ENCODE data around the gene IGFLR1.

Gene IGFLR1

DNA sequence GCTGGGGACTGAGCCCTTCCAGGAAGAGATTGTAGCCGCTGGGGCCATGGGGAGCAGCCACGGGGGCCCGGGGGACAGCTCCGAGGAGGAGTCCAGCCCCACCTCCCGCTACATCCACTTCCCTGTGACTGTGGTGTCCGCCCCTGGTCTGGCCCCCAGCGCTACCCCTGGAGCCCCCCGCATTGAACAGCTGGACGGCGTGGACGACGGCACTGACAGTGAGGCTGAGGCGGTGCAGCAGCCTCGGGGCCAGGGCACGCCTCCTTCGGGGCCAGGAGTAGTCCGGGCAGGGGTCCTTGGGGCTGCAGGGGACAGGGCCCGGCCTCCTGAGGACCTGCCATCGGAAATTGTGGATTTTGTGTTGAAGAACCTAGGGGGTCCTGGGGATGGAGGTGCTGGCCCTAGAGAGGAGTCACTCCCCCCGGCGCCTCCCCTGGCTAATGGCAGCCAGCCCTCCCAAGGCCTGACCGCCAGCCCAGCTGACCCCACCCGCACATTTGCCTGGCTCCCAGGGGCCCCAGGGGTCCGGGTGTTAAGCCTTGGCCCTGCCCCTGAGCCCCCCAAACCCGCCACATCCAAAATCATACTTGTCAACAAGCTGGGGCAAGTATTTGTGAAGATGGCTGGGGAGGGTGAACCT lies 9.6 kb downstream of the IGFLR1 start:
- H3K9ac ChIP-seq: no peak overlapping the region
- peaks cover 25% of the 10 kb centered on the region for H3K4me1 ChIP-seq
- H3K4me3 ChIP-seq: no peak overlapping the region
- no peaks in the 10 kb centered on the region for H3K27me3 ChIP-seq
- H3K36me3 ChIP-seq: peaks cover 98% of the 10 kb centered on the region
- no peak overlapping the region for H3K27ac ChIP-seq
- no peak overlapping the region for H3K4me2 ChIP-seq
- peaks cover 89% of the 10 kb centered on the region for H4K20me1 ChIP-seq
- no peak for TF ChIP-seq Cebpa-rat (IDR thresholded peaks at IDR 0.05)
- no peaks in the 10 kb centered on the region for H3K9me3 ChIP-seq

DNA sequence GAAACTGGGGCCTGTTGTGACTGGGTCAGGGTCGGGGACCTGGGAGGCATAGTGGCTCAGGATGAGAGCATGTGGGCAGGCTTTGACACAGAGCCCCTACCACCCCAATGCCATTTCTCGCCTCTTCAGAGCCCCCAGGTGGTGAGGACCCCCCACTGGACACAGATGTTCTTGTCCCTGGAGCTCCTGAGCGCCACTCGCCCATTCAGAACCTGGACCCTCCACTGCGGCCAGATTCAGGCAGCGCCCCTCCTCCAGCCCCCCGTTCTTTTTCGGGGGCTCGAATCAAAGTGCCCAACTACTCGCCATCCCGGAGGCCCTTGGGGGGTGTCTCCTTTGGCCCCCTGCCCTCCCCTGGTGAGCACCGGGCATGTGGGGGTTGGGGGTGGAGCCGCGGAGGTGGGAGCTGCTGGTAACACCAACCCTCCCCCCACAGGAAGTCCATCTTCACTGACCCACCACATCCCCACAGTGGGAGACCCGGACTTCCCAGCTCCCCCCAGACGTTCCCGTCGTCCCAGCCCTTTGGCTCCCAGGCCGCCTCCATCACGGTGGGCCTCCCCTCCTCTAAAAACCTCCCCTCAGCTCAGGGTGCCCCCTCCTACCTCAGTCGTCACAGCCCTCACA lies 10.4 kb downstream of the IGFLR1 start:
- Histone ChIP-seq H3K4me3 (no peak overlapping the region), H3K4me2 (no peak overlapping the region), H3K27ac (no peak overlapping the region), H3K4me1 (peaks cover 17% of the 10 kb centered on the region), H3K36me3 (peaks cover 98% of the 10 kb centered on the region), H4K20me1 (peaks cover 89% of the 10 kb centered on the region), H3K9me3 (no peaks in the 10 kb centered on the region), H3K9ac (no peak overlapping the region), H3K27me3 (no peaks in the 10 kb centered on the region)
- TF ChIP-seq Cebpa-rat (IDR thresholded peaks at IDR 0.05): no peak

DNA sequence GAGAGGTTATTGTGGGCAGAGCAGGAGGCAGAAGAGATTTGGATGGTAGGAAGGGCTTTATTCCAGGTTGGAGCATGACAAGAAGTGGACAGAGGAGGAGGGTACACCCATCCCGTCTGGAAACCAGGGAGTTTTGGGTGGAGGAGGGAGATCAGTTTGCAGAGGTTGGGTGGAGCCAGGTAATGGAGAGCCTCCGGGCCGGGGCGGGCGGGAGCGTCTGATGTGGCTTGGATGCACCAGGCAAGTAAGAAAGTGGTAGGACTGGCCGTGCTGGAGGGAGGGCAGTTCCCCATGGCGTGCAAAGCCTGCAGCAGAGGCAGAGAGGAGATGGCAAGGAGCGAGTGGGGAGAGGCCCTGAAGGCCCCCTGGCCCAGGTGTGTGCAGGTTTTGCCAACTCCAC lies 10.9 kb downstream of the IGFLR1 start:
- no peak for TF ChIP-seq Cebpa-rat (IDR thresholded peaks at IDR 0.05)
- Histone ChIP-seq H3K27me3 (no peaks in the 10 kb centered on the region), H3K4me2 (no peak overlapping the region), H4K20me1 (peaks cover 83% of the 10 kb centered on the region), H3K9ac (no peak overlapping the region), H3K4me1 (peaks cover 12% of the 10 kb centered on the region), H3K4me3 (no peak overlapping the region), H3K27ac (no peak overlapping the region), H3K36me3 (peaks cover 98% of the 10 kb centered on the region), H3K9me3 (no peaks in the 10 kb centered on the region)

DNA sequence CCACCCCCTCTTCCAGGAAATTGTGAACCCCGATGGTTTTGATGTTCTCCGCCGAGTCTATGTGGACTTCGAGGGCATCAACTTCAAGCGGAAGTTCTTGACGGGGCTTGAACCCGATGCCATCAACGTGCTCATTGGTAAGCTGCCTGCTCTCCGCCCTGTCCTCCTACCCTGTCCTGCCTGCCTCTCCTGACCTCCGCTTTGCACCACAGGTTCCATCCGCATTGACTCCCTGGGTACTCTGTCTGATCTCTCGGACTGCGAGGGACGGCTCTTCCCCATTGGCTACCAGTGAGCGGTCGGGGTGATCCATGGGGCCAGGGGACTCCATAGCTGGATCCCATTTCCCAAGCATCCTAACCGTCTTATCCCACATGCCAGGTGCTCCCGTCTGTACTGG lies 11.9 kb downstream of the IGFLR1 start:
- no peak overlapping the region for H3K9ac ChIP-seq
- 0 out of 2 replicates have a peak, but pooled peaks cover 2% of the 10 kb centered on the region for H3K4me1 ChIP-seq
- H3K4me2 ChIP-seq: no peak overlapping the region
- H3K36me3 ChIP-seq: peaks cover 98% of the 10 kb centered on the region
- H3K27ac ChIP-seq: no peak overlapping the region
- H3K27me3 ChIP-seq: no peaks in the 10 kb centered on the region
- no peak for TF ChIP-seq Cebpa-rat (IDR thresholded peaks at IDR 0.05)
- H4K20me1 ChIP-seq: peaks cover 77% of the 10 kb centered on the region
- H3K9me3 ChIP-seq: no peaks in the 10 kb centered on the region
- no peak overlapping the region for H3K4me3 ChIP-seq

DNA sequence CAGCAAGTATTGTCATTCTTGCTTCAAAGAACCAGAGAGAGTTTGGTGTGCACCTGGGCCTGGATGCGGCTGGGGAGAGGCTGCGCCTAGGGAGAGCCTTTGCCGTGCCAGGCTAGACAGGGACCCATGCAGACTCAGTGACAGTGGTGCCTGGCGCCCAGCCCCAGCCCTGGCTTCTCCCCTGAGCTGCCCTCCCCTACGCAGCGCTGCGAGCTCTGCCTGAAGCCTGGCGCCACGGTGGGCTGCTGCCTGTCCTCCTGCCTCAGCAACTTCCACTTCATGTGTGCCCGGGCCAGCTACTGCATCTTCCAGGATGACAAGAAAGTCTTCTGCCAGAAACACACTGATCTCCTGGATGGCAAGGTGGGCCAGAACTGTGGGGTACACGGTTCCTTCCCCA lies 12.5 kb downstream of the IGFLR1 start:
- Histone ChIP-seq H3K4me3 (no peak overlapping the region), H4K20me1 (peaks cover 77% of the 10 kb centered on the region), H3K27ac (no peak overlapping the region), H3K27me3 (no peaks in the 10 kb centered on the region), H3K9me3 (no peaks in the 10 kb centered on the region), H3K36me3 (peaks cover 98% of the 10 kb centered on the region), H3K9ac (no peak overlapping the region), H3K4me2 (no peak overlapping the region), H3K4me1 (no peaks in the 10 kb centered on the region)
- no peak for TF ChIP-seq Cebpa-rat (IDR thresholded peaks at IDR 0.05)

DNA sequence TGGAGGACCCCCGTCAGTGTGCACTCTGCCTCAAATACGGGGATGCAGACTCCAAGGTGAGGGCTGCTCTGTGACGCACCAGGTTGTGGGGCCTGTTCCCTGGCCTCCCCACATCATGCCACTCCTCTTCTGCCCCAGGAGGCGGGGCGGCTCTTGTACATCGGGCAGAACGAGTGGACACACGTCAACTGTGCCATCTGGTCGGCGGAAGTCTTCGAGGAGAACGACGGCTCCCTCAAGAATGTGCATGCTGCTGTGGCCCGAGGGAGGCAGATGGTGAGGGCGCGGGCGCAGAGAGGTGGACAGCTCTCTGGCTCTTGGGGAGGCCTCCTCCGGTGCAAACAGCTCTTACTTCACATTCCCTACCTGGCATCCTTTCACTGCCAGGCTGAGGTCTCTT lies 13.2 kb downstream of the IGFLR1 start:
- Histone ChIP-seq H3K36me3 (peaks cover 98% of the 10 kb centered on the region), H3K4me3 (no peak overlapping the region), H3K4me2 (no peak overlapping the region), H3K4me1 (no peaks in the 10 kb centered on the region), H4K20me1 (peaks cover 77% of the 10 kb centered on the region), H3K27ac (no peak overlapping the region), H3K27me3 (no peaks in the 10 kb centered on the region), H3K9me3 (no peaks in the 10 kb centered on the region), H3K9ac (no peak overlapping the region)
- TF ChIP-seq Cebpa-rat (IDR thresholded peaks at IDR 0.05): no peak

DNA sequence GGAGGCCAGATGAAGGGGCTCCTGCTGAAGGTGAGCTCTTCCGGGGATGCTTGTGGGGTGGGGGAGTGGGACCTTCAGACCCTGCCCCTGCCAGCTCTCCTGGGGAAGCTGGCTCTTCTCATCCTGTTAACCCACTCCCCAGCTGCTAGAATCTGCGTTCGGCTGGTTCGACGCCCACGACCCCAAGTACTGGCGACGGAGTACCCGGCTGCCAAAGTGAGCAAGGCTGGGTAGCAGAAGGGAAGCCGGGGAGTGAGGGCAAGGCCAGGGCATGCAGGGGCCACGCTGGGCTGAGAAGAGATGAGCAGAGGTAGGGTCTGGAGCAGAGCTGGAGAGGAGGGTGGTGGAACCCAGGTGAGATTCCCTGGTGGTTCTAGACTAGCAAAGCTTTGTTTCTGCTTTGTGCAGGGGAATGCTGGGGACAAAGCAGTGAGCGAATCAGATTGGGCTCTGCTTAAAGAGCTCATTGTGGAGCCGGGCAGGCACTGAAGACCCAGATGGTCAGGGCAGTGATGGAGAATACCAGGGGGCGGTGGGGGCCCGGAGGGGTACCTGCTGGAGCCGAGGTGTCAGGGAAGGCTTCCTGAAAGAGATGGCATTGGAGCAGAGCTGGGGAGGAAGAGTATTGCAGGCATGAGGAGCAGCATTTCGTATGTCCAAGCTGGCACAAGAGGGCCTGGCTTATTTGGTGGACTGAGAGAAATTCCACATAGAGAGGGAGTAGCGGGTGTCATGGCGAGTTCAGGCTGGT lies 14.1 kb downstream of the IGFLR1 start:
- no peak for TF ChIP-seq Cebpa-rat (IDR thresholded peaks at IDR 0.05)
- Histone ChIP-seq H3K9me3 (no peaks in the 10 kb centered on the region), H3K9ac (no peak overlapping the region), H3K36me3 (peaks cover 99% of the 10 kb centered on the region), H4K20me1 (peaks cover 80% of the 10 kb centered on the region), H3K4me2 (no peak overlapping the region), H3K4me1 (no peaks in the 10 kb centered on the region), H3K4me3 (no peak overlapping the region), H3K27me3 (no peaks in the 10 kb centered on the region), H3K27ac (no peak overlapping the region)

DNA sequence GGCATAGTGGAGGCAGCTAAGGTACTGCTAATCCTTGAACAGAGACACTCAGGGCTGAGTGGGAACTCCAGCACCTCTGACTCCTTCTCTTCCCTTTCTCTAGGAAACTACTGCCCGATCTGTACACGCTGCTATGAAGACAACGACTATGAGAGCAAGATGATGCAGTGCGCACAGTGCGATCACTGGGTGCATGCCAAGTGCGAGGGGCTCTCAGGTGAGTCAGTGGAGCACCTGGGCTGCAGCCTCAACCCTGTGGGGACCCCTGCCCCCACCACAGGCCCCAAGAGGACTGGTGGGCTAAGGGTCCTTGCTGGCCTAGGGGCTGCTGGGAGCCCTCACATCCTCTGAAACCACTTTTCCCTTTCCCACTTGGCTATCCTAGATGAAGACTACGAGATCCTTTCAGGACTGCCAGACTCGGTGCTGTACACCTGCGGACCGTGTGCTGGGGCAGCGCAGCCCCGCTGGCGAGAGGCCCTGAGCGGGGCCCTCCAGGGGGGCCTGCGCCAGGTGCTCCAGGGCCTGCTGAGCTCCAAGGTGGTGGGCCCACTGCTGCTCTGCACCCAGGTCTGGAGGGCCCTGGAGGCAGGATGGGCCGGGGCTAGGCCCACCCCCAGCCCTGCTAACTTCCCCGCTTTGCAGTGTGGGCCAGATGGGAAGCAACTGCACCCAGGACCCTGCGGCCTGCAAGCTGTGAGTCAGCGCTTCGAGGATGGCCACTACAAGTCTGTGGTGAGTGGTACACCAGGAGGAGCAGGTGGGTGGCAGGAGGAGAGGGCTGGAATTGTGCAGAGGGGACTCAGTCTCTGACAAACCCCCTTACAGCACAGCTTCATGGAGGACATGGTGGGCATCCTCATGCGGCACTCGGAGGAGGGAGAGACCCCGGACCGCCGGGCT lies 14.9 kb downstream of the IGFLR1 start:
- H3K4me2 ChIP-seq: no peak overlapping the region
- no peaks in the 10 kb centered on the region for H3K9me3 ChIP-seq
- H3K4me3 ChIP-seq: no peak overlapping the region
- no peak overlapping the region for H3K9ac ChIP-seq
- no peaks in the 10 kb centered on the region for H3K4me1 ChIP-seq
- peaks cover 100% of the 10 kb centered on the region for H3K36me3 ChIP-seq
- H3K27ac ChIP-seq: no peak overlapping the region
- H3K27me3 ChIP-seq: no peaks in the 10 kb centered on the region
- peaks cover 82% of the 10 kb centered on the region for H4K20me1 ChIP-seq
- no peak for TF ChIP-seq Cebpa-rat (IDR thresholded peaks at IDR 0.05)

DNA sequence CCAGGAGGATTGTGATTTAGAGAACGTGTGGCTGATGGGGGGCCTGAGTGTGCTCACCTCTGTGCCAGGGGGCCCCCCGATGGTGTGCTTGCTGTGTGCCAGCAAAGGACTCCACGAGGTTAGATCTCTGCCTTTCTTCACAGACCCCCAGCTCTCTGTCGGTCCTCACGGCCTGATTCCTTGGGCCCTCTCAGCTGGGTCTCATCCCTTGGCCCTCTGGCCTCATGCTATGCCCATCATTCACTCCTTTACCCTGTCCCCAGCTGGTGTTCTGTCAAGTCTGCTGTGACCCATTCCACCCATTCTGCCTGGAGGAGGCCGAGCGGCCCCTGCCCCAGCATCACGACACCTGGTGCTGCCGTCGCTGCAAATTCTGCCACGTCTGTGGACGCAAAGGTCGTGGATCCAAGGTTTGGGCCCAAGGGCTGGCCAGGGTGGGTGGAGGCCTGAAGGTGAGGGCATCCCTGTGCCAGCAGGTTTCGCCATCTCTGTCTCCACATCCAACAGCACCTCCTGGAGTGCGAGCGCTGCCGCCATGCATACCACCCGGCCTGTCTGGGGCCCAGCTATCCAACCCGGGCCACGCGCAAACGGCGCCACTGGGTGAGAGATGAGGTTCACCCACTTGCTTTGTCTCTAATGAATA lies 16.9 kb downstream of the IGFLR1 start:
- H4K20me1 ChIP-seq: peaks cover 80% of the 10 kb centered on the region
- no peak overlapping the region for H3K4me2 ChIP-seq
- H3K4me3 ChIP-seq: no peak overlapping the region
- peaks cover 98% of the 10 kb centered on the region for H3K36me3 ChIP-seq
- H3K4me1 ChIP-seq: no peaks in the 10 kb centered on the region
- H3K27ac ChIP-seq: no peak overlapping the region
- H3K9me3 ChIP-seq: no peaks in the 10 kb centered on the region
- H3K9ac ChIP-seq: no peak overlapping the region
- no peaks in the 10 kb centered on the region for H3K27me3 ChIP-seq
- no peak for TF ChIP-seq Cebpa-rat (IDR thresholded peaks at IDR 0.05)
